Hair follicle dermal papilla cell (primary cell): ENCODE results near the gene KRT15. TPM values are rescaled to one million over a fixed set of nuclear protein-coding genes. Genes with fewer than 3 reads are reported as not detected.

ENCODE experiments used
- small RNA-seq: library from RNA; depleted of rRNA; stranded (forward); fragments of <200 nt; gene quantifications from one replicate; pipeline ENCODE3, GENCODE V24; 2012
- total RNA-seq: library from RNA; depleted of rRNA; stranded (reverse); fragments of >200 nt; gene quantifications from 2 replicates; pipeline ENCODE4 v1.2.3, GENCODE V29; 2012

The KRT15 gene
- 0.32 and 0.97 TPM in 2 replicates for total RNA-seq

DNA sequence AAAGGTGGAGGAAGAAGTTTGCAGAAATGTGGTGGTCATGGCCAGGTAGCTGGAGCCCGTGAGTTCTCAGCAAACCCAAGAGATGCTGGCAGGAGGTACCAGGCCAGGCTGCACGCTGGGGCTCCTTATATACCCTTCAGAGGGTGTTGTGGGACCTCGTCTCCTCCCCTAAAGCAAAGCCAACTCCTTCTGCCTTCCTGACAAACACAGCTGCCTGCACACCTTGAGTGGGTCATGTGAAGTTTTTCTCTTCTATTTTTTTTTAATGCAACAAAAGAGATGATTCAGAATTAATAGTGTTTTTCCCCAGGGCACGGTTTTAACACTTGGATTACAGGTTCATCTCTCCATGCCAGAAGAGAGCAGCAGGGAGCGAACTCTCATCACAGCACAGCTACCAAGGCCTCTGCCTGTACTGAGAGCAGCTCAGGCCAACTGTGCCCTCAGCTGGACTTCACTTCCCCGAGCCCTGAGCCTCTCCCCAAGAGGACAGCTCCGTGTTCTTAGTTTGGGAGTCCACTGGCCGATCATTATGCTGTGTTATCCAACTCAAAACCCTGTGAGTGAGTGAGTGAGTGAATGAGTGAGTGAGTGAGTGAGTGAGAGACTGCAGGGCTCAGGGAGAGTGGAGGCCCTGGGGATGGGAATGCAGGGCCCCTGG lies at the start of gene KRT15:
TSS of gene KRT15 (minus strand) at position 102 of the 661 bp plus-strand sequence. CDS start at position 39, 63 bp downstream.

DNA sequence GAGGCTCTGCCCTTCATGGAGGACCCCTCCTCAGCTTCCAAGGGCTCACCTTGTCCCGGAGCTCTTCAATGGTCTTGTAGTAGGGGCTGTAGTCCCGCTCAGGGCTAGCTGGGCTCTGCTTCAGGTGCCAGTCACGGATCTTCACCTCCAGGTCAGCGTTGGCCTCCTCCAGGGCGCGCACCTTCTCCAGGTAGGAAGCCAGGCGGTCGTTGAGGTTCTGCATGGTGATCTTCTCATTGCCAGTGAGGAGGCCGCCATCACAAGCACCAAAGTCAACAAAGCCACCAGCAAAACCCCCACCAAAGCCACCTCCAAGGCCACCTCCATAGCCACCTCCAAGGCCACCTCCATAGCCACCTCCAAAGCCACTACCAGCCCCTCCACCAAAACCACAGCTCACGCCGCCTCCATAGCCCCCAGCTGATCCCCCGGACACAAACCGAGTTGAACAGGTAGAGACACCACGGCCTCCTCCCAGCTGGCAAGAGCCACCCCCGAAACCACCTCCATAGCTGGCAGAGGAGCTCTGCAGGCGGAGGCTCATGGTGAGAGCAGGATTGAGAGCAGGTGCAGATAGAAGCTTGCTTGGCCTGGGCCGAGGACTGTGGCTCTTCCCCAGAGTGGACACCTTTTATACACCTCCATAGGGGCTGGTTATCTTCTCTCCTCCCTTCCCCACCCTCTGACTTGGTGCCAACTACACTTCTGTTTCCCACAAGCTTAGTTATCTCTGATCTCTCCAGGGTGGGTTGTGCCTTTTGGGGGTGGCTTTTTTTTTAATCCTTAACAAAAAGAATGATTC lies 13.5 kb downstream of the KRT15 start, which contains the start of gene KRT13:
TSS of gene KRT13 (minus strand) at position 606 of the 802 bp plus-strand sequence. CDS start at position 544, 62 bp downstream.

DNA sequence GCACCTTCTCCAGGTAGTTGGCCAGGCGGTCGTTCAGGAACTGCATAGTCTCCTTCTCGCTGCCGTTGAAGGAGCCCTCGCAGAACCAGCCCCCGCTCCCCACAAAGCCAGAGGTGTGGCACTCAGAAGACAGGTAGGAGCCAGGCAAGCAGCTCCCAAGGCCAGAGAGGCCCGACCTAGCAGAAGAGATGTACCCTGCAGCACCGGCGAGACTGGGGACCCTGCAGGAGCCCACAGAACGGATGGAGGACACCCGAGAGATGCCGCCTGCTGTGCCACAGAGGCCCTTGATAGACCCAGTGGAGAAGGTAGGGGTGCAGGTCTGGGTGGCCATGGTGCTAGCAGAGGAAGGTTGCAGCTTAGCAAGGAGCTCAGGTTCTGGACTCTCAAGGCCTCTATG lies 29.2 kb downstream of the KRT15 start, which contains the start of gene KRT36:
TSS of gene KRT36 (minus strand) at position 380 of the 400 bp plus-strand sequence. CDS start at position 334, 46 bp downstream.

DNA sequence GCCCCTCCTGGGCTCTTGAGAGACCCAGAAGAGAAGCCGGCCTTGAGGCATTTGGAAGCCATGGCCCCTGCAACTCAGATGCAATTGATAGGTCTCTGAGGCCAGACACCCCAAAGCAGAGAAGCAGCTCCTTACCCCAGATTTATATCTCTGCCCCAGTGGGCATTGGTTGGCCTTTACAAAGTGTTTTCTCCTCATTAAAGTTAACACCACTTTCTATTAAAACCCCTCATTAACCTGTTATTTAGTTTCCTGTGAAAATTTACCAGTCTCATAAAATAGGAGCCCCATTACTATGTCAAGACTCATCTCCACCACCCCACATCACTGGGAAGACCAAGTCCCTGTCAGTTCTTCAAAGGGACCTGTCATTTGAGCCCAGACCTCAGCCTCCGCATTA lies 37.7 kb downstream of the KRT15 start, which contains the start of gene KRT35:
TSS of gene KRT35 (minus strand) at position 116 of the 400 bp plus-strand sequence. CDS start at position 62, 54 bp downstream.

DNA sequence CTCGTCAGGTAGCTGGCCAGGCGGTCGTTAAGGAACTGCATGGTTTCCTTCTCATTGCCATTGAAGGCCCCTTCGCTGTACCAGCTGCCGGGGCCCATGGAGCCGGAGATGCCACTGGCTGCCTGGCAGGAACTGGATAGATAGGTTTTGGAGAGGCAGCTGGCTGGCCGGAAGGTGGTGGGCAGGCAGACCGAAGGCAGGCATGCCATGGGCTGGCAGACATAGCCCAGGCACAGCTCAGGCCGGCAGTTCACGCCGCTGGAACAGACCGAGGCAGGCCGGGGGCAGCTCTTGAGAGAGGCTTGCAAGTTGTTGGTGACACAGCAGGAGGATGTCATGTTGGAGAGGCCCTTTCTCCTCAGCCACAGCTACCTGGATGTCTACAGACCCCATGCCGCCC lies 51.7 kb downstream of the KRT15 start, which contains the start of gene KRT32:
TSS of gene KRT32 (minus strand) at position 399 of the 400 bp plus-strand sequence. CDS start at position 338, 61 bp downstream.

Small RNA genes within 50 kb of the gene (small RNA-seq; reads per million reads assigned to genes)
- gene RNU2-32P, result 2.8 reads per million, percentile 59 among the genes with 10 or more reads in this experiment

Other genes starting within 250 kb of the KRT15 start
- gene KRTAP9-7, start 243.2 kb downstream of the KRT15 start, total RNA-seq, result not detected in 2 replicates
- not detected in 2 replicates for gene KRTAP29-1, start 216.0 kb downstream of the KRT15 start, total RNA-seq
- gene KRTAP16-1, start 209.6 kb downstream of the KRT15 start, total RNA-seq, result not detected in 2 replicates
- gene KRTAP17-1, start 203.2 kb downstream of the KRT15 start, total RNA-seq, result not detected in 2 replicates
- gene KRT33A, start 168.1 kb downstream of the KRT15 start, total RNA-seq, result not detected in 2 replicates
- gene KRT33B, start 149.1 kb downstream of the KRT15 start, total RNA-seq, result not detected in 2 replicates
- gene KRT34, start 136.6 kb downstream of the KRT15 start, total RNA-seq, result 0.16 TPM in 1 of 2 replicates, not detected in the other
- not detected in 2 replicates for gene KRT31, start 121.3 kb downstream of the KRT15 start, total RNA-seq
- gene KRT37, start 94.3 kb downstream of the KRT15 start, total RNA-seq, result not detected in 2 replicates
- gene KRT38, start 77.9 kb downstream of the KRT15 start, total RNA-seq, result not detected in 2 replicates
- gene KRT32, start 51.5 kb downstream of the KRT15 start, total RNA-seq, result not detected in 2 replicates
- gene KRT35, start 37.7 kb downstream of the KRT15 start, total RNA-seq, result not detected in 2 replicates
- not detected in 2 replicates for gene KRT36, start 29.0 kb downstream of the KRT15 start, total RNA-seq
- not detected in 2 replicates for gene KRT13, start 13.3 kb downstream of the KRT15 start, total RNA-seq
- 0.73 and 0.81 TPM in 2 replicates for gene KRT19, start 9.4 kb upstream of the KRT15 start, total RNA-seq
- gene KRT9, start 53.2 kb upstream of the KRT15 start, total RNA-seq, result not detected in 2 replicates
- gene KRT14, start 68.0 kb upstream of the KRT15 start, total RNA-seq, result 5.5 and 7.0 TPM in 2 replicates
- 0.49 and 0.65 TPM in 2 replicates for gene KRT16, start 93.9 kb upstream of the KRT15 start, total RNA-seq
- 25.7 and 36.0 TPM in 2 replicates for gene KRT17, start 105.7 kb upstream of the KRT15 start, total RNA-seq
- gene EIF1, start 170.0 kb upstream of the KRT15 start, total RNA-seq, result 87.1 and 101 TPM in 2 replicates
- gene GAST, start 193.4 kb upstream of the KRT15 start, total RNA-seq, result not detected in 2 replicates
- gene HAP1, start 215.8 kb upstream of the KRT15 start, total RNA-seq, result under 0.01 TPM in 1 of 2 replicates, not detected in the other